ENCODE results near the gene EPHA7. TPM values are rescaled to one million over a fixed set of nuclear protein-coding genes. Genes with fewer than 3 reads are reported as not detected.

The EPHA7 gene
- total and polyA plus RNA-seq, 9 donors: 6.5 to 22.4 (median 12.1) TPM

GRCh38 chr6:93366506-93366905 is 52.9 kb downstream of the EPHA7 start:
- no peaks in the 10 kb centered on the region for H3K36me3 ChIP-seq (ENCODE audit: control insufficient read depth, insufficient read depth, low read length)
- no peak overlapping the region for H3K4me3 ChIP-seq (ENCODE audit: low read length)
- DNase-seq: no peak
- H3K27me3 ChIP-seq (ENCODE audit: control insufficient read depth, insufficient read depth, low read length): no peaks in the 10 kb centered on the region
- H3K27ac ChIP-seq (ENCODE audit: low read length): no peak overlapping the region
- H3K4me1 ChIP-seq (ENCODE audit: control insufficient read depth, insufficient read depth, low read length): no peaks in the 10 kb centered on the region
- no peaks in the 10 kb centered on the region for H3K9me3 ChIP-seq (replicated peaks; ENCODE audit: control insufficient read depth, low read depth, low read length)
- WGBS (ENCODE audit: insufficient coverage): 78% methylated on average over 6 of the region's 7 CpGs

GRCh38 chr6:93365445-93365844 is 53.9 kb downstream of the EPHA7 start:
- no CpG with 5 or more reads among the region's 3 CpGs for WGBS (ENCODE audit: insufficient coverage)
- peak; percentile 50 for DNase-seq
- H3K27ac ChIP-seq (ENCODE audit: low read length): peak overlapping the region; percentile 70
- H3K27me3 ChIP-seq (ENCODE audit: control insufficient read depth, insufficient read depth, low read length): no peaks in the 10 kb centered on the region
- H3K4me3 ChIP-seq (ENCODE audit: low read length): no peak overlapping the region
- no peaks in the 10 kb centered on the region for H3K36me3 ChIP-seq (ENCODE audit: control insufficient read depth, insufficient read depth, low read length)
- no peaks in the 10 kb centered on the region for H3K4me1 ChIP-seq (ENCODE audit: control insufficient read depth, insufficient read depth, low read length)
- H3K9me3 ChIP-seq (replicated peaks; ENCODE audit: control insufficient read depth, low read depth, low read length): no peaks in the 10 kb centered on the region

- no peak for DNase-seq
- Histone ChIP-seq H3K4me1 (ENCODE audit: control insufficient read depth, insufficient read depth, low read length) (no peaks in the 10 kb centered on the region), H3K9me3 (replicated peaks; ENCODE audit: control insufficient read depth, low read depth, low read length) (no peaks in the 10 kb centered on the region), H3K27me3 (ENCODE audit: control insufficient read depth, insufficient read depth, low read length) (no peaks in the 10 kb centered on the region), H3K4me3 (ENCODE audit: low read length) (no peak overlapping the region), H3K27ac (ENCODE audit: low read length) (no peak overlapping the region), H3K36me3 (ENCODE audit: control insufficient read depth, insufficient read depth, low read length) (peaks cover 3% of the 10 kb centered on the region)
- no CpG with 5 or more reads among the region's 2 CpGs for WGBS (ENCODE audit: insufficient coverage)
Observed at GRCh38 chr6:93358435-93358834, 60.9 kb downstream of the EPHA7 start.

GRCh38 chr6:93352604-93353003 is 66.8 kb downstream of the EPHA7 start:
- no CpG with 5 or more reads among the region's 1 CpG for WGBS (ENCODE audit: insufficient coverage)
- H3K9me3 ChIP-seq (replicated peaks; ENCODE audit: control insufficient read depth, low read depth, low read length): no peaks in the 10 kb centered on the region
- H3K27ac ChIP-seq (ENCODE audit: low read length): no peak overlapping the region
- no peak for DNase-seq
- H3K36me3 ChIP-seq (ENCODE audit: control insufficient read depth, insufficient read depth, low read length): peaks cover 3% of the 10 kb centered on the region
- H3K27me3 ChIP-seq (ENCODE audit: control insufficient read depth, insufficient read depth, low read length): no peaks in the 10 kb centered on the region
- H3K4me1 ChIP-seq (ENCODE audit: control insufficient read depth, insufficient read depth, low read length): no peaks in the 10 kb centered on the region
- H3K4me3 ChIP-seq (ENCODE audit: low read length): no peak overlapping the region

- H3K27me3 ChIP-seq (ENCODE audit: control insufficient read depth, insufficient read depth, low read length): no peaks in the 10 kb centered on the region
- no peaks in the 10 kb centered on the region for H3K4me1 ChIP-seq (ENCODE audit: control insufficient read depth, insufficient read depth, low read length)
- H3K27ac ChIP-seq (ENCODE audit: low read length): no peak overlapping the region
- no peaks in the 10 kb centered on the region for H3K36me3 ChIP-seq (ENCODE audit: control insufficient read depth, insufficient read depth, low read length)
- no peaks in the 10 kb centered on the region for H3K9me3 ChIP-seq (replicated peaks; ENCODE audit: control insufficient read depth, low read depth, low read length)
- DNase-seq: no peak
- WGBS (ENCODE audit: insufficient coverage): no CpG with 5 or more reads among the region's 3 CpGs
- no peak overlapping the region for H3K4me3 ChIP-seq (ENCODE audit: low read length)
Observed at GRCh38 chr6:93351222-93351621, 68.1 kb downstream of the EPHA7 start.

GRCh38 chr6:93350774-93351173 is 68.6 kb downstream of the EPHA7 start:
- 79% methylated on average over 3 of the region's 4 CpGs for WGBS (ENCODE audit: insufficient coverage)
- no peaks in the 10 kb centered on the region for H3K4me1 ChIP-seq (ENCODE audit: control insufficient read depth, insufficient read depth, low read length)
- H3K27me3 ChIP-seq (ENCODE audit: control insufficient read depth, insufficient read depth, low read length): no peaks in the 10 kb centered on the region
- H3K4me3 ChIP-seq (ENCODE audit: low read length): no peak overlapping the region
- no peak for DNase-seq
- H3K9me3 ChIP-seq (replicated peaks; ENCODE audit: control insufficient read depth, low read depth, low read length): no peaks in the 10 kb centered on the region
- no peaks in the 10 kb centered on the region for H3K36me3 ChIP-seq (ENCODE audit: control insufficient read depth, insufficient read depth, low read length)
- no peak overlapping the region for H3K27ac ChIP-seq (ENCODE audit: low read length)

GRCh38 chr6:93344333-93344835 is 75.0 kb downstream of the EPHA7 start:
- H3K4me3 ChIP-seq (ENCODE audit: low read length): no peak overlapping the region
- H3K36me3 ChIP-seq (ENCODE audit: control insufficient read depth, insufficient read depth, low read length): no peaks in the 10 kb centered on the region
- DNase-seq: no peak
- no peaks in the 10 kb centered on the region for H3K4me1 ChIP-seq (ENCODE audit: control insufficient read depth, insufficient read depth, low read length)
- no CpG with 5 or more reads among the region's 1 CpG for WGBS (ENCODE audit: insufficient coverage)
- H3K27me3 ChIP-seq (ENCODE audit: control insufficient read depth, insufficient read depth, low read length): no peaks in the 10 kb centered on the region
- no peaks in the 10 kb centered on the region for H3K9me3 ChIP-seq (replicated peaks; ENCODE audit: control insufficient read depth, low read depth, low read length)
- H3K27ac ChIP-seq (ENCODE audit: low read length): no peak overlapping the region

GRCh38 chr6:93343476-93343875 is 75.9 kb downstream of the EPHA7 start:
- no peaks in the 10 kb centered on the region for H3K9me3 ChIP-seq (replicated peaks; ENCODE audit: control insufficient read depth, low read depth, low read length)
- no peaks in the 10 kb centered on the region for H3K4me1 ChIP-seq (ENCODE audit: control insufficient read depth, insufficient read depth, low read length)
- H3K27ac ChIP-seq (ENCODE audit: low read length): no peak overlapping the region
- no peak overlapping the region for H3K4me3 ChIP-seq (ENCODE audit: low read length)
- no CpG with 5 or more reads among the region's 2 CpGs for WGBS (ENCODE audit: insufficient coverage)
- no peak for DNase-seq
- no peaks in the 10 kb centered on the region for H3K36me3 ChIP-seq (ENCODE audit: control insufficient read depth, insufficient read depth, low read length)
- H3K27me3 ChIP-seq (ENCODE audit: control insufficient read depth, insufficient read depth, low read length): no peaks in the 10 kb centered on the region

GRCh38 chr6:93341900-93342613 is 77.3 kb downstream of the EPHA7 start:
- H3K36me3 ChIP-seq (ENCODE audit: control insufficient read depth, insufficient read depth, low read length): no peaks in the 10 kb centered on the region
- no peaks in the 10 kb centered on the region for H3K4me1 ChIP-seq (ENCODE audit: control insufficient read depth, insufficient read depth, low read length)
- H3K9me3 ChIP-seq (replicated peaks; ENCODE audit: control insufficient read depth, low read depth, low read length): no peaks in the 10 kb centered on the region
- no peak for DNase-seq
- WGBS (ENCODE audit: insufficient coverage): no CpG with 5 or more reads among the region's 1 CpG
- H3K4me3 ChIP-seq (ENCODE audit: low read length): no peak overlapping the region
- no peak overlapping the region for H3K27ac ChIP-seq (ENCODE audit: low read length)
- H3K27me3 ChIP-seq (ENCODE audit: control insufficient read depth, insufficient read depth, low read length): no peaks in the 10 kb centered on the region

- Histone ChIP-seq H3K4me3 (ENCODE audit: low read length) (no peak overlapping the region), H3K9me3 (replicated peaks; ENCODE audit: control insufficient read depth, low read depth, low read length) (no peaks in the 10 kb centered on the region), H3K27ac (ENCODE audit: low read length) (no peak overlapping the region), H3K36me3 (ENCODE audit: control insufficient read depth, insufficient read depth, low read length) (no peaks in the 10 kb centered on the region), H3K4me1 (ENCODE audit: control insufficient read depth, insufficient read depth, low read length) (no peaks in the 10 kb centered on the region), H3K27me3 (ENCODE audit: control insufficient read depth, insufficient read depth, low read length) (no peaks in the 10 kb centered on the region)
- no CpG with 5 or more reads among the region's 2 CpGs for WGBS (ENCODE audit: insufficient coverage)
- DNase-seq: peak; percentile 12
Observed at GRCh38 chr6:93337772-93338394, 81.5 kb downstream of the EPHA7 start.

Data from muscle of leg (tissue), 11 donors.